Upper lobe of left lung (tissue), 6 donors: ENCODE data around the gene OSBPL2. TPM values are rescaled to one million over a fixed set of nuclear protein-coding genes. Genes with fewer than 3 reads are reported as not detected.

Experiments used
- ATAC-seq, 2 donors: fragments of 200-7000 bp; cut with Tn5 transposase; one replicate each; pipeline ENCODE4 v1.9.1; 2022; ENCODE audit warnings: mild to moderate bottlenecking in 2 of 2, moderate library complexity in 2 of 2; ENCODE audit not compliant: low FRiP score in 2 of 2
- DNase-seq, 2 donors: peaks; one replicate each; pipeline ENCODE4 v3.0.0-alpha.2; 2019 to 2020
- H3K27ac ChIP-seq, 4 donors: fragments of 200-600 bp; sonication (generic); one replicate each; pipeline ENCODE4 v1.5.1; 2016 to 2019
- H3K27me3 ChIP-seq, 4 donors: fragments of 200-600 bp; sonication (generic); one replicate each; pipeline ENCODE4 v1.5.1; 2017 to 2019
- H3K36me3 ChIP-seq, 4 donors: fragments of 200-600 bp; sonication (generic); one replicate each; pipeline ENCODE4 v1.5.1; 2016 to 2019
- H3K4me1 ChIP-seq, 4 donors: fragments of 200-600 bp; sonication (generic); one replicate each; pipeline ENCODE4 v1.5.1; 2018 to 2019
- H3K4me3 ChIP-seq, 4 donors: fragments of 200-600 bp; sonication (generic); one replicate each; pipeline ENCODE4 v1.5.1; 2017 to 2019; ENCODE audit warnings: mild to moderate bottlenecking in 2 of 4, moderate library complexity in 1 of 4
- H3K9me3 ChIP-seq, 4 donors: fragments of 200-600 bp; sonication (generic); one replicate each; pipeline ENCODE4 v1.5.1; 2018 to 2019
- EP300 ChIP-seq, 4 donors: sonication (generic); formaldehyde crosslinking; IDR thresholded peaks; one replicate each; pipeline ENCODE4 v1.5.1; 2017; ENCODE audit warnings: antibody characterized with exemption in 4 of 4, control low read depth in 2 of 4
- POLR2A ChIP-seq, 4 donors: fragments of 450-650 bp; IDR thresholded peaks; one replicate each; pipeline ENCODE4 v1.5.1; 2016 to 2017; ENCODE audit warnings: antibody characterized with exemption in 4 of 4, mild to moderate bottlenecking in 2 of 4
- POLR2AphosphoS5 ChIP-seq, 2 donors: sonication (generic); formaldehyde crosslinking; IDR thresholded peaks; one replicate each; pipeline ENCODE4 v1.5.1; 2017; ENCODE audit warnings: antibody characterized with exemption in 2 of 2
- WGBS, 2 donors: methylation state at CpG; one replicate each; pipeline ENCODE4 v1.1.5; 2017 to 2018; 5-methylcytosine and 5-hydroxymethylcytosine counted together
- total RNA-seq, 6 donors: library from RNA; depleted of rRNA in 4 of 6; stranded (reverse); fragments of >200 nt in 4 of 6; gene quantifications; one replicate each; pipeline versions ENCODE4 v1.1.0 to v1.2.1, GENCODE V29; 2016 to 2021
- TF ChIP-seq, protein P1 (sequence below), 6 experiments: fragments of 450-650 bp in 4 of 6; fragments of 200-600 bp in 2 of 6; sonication (generic) in 2 of 6; IDR thresholded peaks; one replicate each; pipeline ENCODE4 v1.5.1; 2016 to 2019; ENCODE audit warnings: antibody characterized with exemption in 6 of 6
- donor health status: DM: no; HTN: no; CAD: no; lungs with moderate emphysema.
- donor health status: DM: no; HTN: yes; CAD: no; lungs with severe emphysema.

OSBPL2 gene
- total RNA-seq, 6 donors from 2014 or later, result 35.7 to 65.0 (median 48.0) TPM

GRCh38 chr20:62205618-62206387 lies 32.5 kb upstream of the OSBPL2 start:
- Histone ChIP-seq H3K4me1 (no peaks in the 10 kb centered on the region), H3K36me3 (peaks cover 10 to 31% (median 20%) of the 10 kb centered on the region in 4 donors)
- TF ChIP-seq EP300 (IDR thresholded peaks at IDR 0.05) (no peak), POLR2A (IDR thresholded peaks at IDR 0.05) (no peak), POLR2AphosphoS5 (IDR thresholded peaks at IDR 0.05) (no peak)

DNA sequence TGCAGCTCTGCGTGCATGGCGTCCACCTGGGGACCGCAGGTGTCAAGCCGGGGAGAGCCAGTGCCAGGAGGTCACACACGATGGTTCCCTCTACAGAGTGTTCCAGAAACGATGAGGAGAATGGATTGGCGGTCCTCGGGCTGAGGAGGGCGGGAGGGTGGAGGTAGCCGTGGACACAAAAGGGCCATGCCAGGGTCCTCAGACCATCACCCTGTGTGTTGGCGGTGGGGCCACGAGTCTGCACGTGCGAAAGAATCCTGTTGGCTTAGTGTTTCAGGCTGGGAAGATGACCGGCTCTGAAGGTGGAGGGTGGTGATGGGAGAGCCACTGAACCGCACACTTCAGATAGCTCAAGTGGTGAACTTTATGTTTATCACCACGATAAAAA lies 31.9 kb upstream of the OSBPL2 start:
- Histone ChIP-seq H3K27ac (no peak overlapping the region), H3K4me1 (no peaks in the 10 kb centered on the region), H3K27me3 (peaks cover 0 to 15% (median 2%) of the 10 kb centered on the region in 4 donors), H3K9me3 (no peaks in the 10 kb centered on the region), H3K4me3 (no peak overlapping the region), H3K36me3 (peaks cover 4 to 25% (median 14%) of the 10 kb centered on the region in 4 donors)
- 82 to 83% methylated on average over 17 of the region's 17 CpGs for WGBS, 2 donors
- TF ChIP-seq POLR2A (IDR thresholded peaks at IDR 0.05), result no peak
- TF ChIP-seq, protein P1, sequence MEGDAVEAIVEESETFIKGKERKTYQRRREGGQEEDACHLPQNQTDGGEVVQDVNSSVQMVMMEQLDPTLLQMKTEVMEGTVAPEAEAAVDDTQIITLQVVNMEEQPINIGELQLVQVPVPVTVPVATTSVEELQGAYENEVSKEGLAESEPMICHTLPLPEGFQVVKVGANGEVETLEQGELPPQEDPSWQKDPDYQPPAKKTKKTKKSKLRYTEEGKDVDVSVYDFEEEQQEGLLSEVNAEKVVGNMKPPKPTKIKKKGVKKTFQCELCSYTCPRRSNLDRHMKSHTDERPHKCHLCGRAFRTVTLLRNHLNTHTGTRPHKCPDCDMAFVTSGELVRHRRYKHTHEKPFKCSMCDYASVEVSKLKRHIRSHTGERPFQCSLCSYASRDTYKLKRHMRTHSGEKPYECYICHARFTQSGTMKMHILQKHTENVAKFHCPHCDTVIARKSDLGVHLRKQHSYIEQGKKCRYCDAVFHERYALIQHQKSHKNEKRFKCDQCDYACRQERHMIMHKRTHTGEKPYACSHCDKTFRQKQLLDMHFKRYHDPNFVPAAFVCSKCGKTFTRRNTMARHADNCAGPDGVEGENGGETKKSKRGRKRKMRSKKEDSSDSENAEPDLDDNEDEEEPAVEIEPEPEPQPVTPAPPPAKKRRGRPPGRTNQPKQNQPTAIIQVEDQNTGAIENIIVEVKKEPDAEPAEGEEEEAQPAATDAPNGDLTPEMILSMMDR (IDR thresholded peaks at IDR 0.05), result no peak
- no peak for TF ChIP-seq POLR2AphosphoS5 (IDR thresholded peaks at IDR 0.05)
- TF ChIP-seq EP300 (IDR thresholded peaks at IDR 0.05), result no peak
- ATAC-seq, result no peak
- no peak for DNase-seq

More at GRCh38 chr20:62205618-62206387, 32.5 kb upstream of the OSBPL2 start:
- no peak overlapping the region for H3K27ac ChIP-seq
- DNase-seq, result peak in 1 of 2 donors; percentile 74
- no peak overlapping the region for H3K4me3 ChIP-seq
- 93 to 97% methylated on average over 36 to 38 of the region's 38 CpGs for WGBS, 2 donors
- H3K27me3 ChIP-seq, result peaks cover 0 to 10% (median 2%) of the 10 kb centered on the region in 4 donors
- no peak for ATAC-seq
- no peaks in the 10 kb centered on the region for H3K9me3 ChIP-seq

DNA sequence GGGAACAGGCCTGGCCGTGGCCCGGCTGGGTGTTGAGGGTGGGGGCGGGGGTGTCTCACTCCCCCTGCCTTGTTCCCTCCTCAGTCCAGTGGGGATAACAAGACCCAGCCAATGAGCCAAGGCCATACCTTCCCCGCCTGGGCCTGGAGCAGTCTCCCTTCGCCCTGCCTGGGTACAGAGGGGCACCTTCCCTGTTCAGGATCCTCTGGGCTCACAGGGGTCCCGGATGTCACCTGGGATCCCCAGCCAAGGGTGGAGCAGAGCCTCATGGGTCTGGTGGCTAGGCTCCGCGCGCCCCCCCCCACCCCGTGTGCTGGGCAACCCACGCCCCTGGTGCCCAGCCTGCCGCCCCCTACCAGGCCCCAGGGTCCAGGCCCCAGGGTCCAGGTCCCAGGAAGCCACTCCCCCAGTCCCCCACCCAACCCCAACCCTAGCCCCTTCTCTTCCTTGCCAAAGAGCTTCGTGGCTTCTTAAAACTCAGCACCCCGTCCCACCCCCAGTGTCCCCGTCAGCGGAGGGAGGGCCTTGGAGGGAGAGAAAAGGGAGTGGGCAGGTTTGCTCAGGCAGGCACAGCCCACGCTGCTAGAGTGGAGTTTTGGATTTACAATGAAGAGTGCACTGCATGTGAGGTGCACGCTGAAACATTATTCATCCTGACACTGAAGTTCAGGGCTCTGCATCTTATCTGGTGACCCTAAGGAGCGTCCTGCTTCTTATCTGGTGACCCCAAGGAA lies 30.1 kb upstream of the OSBPL2 start:
- TF ChIP-seq, protein P1 (IDR thresholded peaks at IDR 0.05), result no peak
- no peak for TF ChIP-seq EP300 (IDR thresholded peaks at IDR 0.05)
- TF ChIP-seq POLR2A (IDR thresholded peaks at IDR 0.05), result no peak
- no peak for TF ChIP-seq POLR2AphosphoS5 (IDR thresholded peaks at IDR 0.05)
- no peaks in the 10 kb centered on the region for H3K9me3 ChIP-seq
- 25 to 73% methylated on average over 7 to 19 of the region's 19 CpGs for WGBS, 2 donors
- ATAC-seq (no peak), DNase-seq (no peak)
- peaks cover 0 to 8% (median 2%) of the 10 kb centered on the region in 4 donors for H3K36me3 ChIP-seq
- peaks cover 0 to 22% (median 5%) of the 10 kb centered on the region in 4 donors for H3K27me3 ChIP-seq
- H3K4me3 ChIP-seq, result no peak overlapping the region
- no peak overlapping the region for H3K27ac ChIP-seq
- no peaks in the 10 kb centered on the region for H3K4me1 ChIP-seq

DNA sequence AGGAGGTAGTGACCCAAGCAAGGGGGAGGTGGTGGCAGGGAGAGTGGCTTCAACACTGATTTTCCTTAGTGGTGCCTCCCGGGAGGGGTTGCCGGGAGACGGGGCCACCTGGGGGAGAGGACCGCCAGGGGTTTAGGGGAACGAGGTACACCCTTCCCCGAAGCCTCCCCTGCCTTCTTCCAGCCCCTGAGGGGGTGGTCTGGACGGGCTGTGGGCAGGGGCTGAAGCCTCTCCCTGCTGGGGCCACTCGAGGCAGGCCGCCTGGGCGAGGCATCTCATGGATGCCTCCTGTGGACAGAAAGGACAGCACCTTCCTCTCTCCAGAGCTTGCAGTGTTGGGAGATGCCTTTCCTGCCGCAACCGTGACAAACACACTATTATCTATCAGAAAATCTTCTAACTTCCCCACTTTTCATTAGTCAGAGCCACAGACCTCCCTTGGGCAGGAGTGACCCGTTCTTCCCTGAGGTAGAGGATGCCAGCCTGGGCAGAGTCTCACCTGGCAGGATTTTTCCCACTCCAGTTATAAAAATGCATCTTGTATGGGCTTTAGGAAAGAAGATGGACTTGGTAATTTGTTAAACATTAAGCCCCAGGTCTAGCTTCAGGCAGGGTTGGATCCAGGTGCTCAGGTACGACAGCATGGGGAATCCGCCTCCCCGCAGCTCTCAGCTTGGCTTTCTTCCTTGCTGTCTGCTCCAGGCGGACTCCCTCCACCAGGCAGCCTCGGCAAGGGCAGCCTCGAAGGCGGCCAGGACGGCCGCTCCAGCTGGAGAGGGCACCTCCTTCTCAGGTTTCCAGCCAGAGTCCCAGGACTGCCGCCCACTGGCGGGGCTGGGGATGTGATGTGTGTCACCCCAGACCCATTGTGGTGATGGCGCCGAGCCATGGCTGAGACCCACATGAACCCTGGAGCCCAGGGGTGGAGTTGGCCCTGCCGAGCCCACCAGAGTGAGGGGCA lies 29.2 kb upstream of the OSBPL2 start:
- ATAC-seq, result no peak
- peaks cover 0 to 22% (median 6%) of the 10 kb centered on the region in 4 donors for H3K27me3 ChIP-seq
- no peak overlapping the region for H3K4me3 ChIP-seq
- H3K27ac ChIP-seq, result no peak overlapping the region
- WGBS, 2 donors, result 28 to 37% methylated on average over 13 to 25 of the region's 27 CpGs
- DNase-seq, result peak in 1 of 2 donors; percentile 78
- H3K9me3 ChIP-seq, result no peaks in the 10 kb centered on the region
- no peaks in the 10 kb centered on the region for H3K36me3 ChIP-seq
- no peaks in the 10 kb centered on the region for H3K4me1 ChIP-seq
- TF ChIP-seq EP300 (IDR thresholded peaks at IDR 0.05), result no peak
- TF ChIP-seq POLR2A (IDR thresholded peaks at IDR 0.05), result no peak
- TF ChIP-seq POLR2AphosphoS5 (IDR thresholded peaks at IDR 0.05), result no peak
- TF ChIP-seq, protein P1 (IDR thresholded peaks at IDR 0.05), result no peak
